ENCODE measurements around the gene USP46.

The USP46 gene

DNA sequence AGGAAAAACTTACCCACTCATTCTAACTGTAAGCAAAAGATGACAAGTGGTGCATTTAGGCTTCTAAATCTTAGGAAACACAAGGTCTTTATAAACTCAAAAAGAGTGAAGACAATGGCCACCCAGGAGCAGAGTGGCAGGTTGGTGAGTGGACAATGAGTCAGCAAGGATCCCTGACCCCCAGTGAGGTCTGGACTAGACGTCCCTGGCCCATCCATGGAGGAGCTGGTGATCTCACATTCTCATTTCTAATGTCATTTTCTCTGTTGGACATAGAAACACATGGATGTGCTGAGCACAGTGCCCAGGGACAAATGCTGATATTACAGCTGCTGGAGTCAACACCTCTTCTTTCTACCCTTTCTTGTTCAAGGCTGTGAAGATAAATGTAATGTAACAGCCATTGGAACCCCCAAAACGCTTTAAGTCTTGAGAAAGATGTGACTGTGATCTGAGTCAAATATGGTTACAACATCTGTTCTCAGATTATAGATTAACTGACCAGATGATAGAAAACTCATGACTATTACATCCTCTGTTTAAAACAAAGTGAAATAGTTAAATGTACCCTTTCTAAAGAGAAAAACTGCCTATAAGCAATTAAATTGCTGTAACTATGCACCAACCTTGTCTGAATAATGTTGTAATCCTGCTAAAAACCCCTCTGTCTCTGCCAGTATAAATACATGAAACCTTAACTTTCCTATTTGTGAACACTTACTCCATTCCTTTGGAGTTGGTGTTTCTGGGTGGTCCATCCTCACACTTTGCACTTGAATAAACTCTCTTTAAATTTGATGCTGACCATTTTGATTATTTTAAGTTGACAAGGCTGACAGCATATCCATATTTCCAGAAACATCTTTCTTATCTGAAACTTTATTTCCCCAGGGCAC, 92.7 kb downstream of the USP46 start:
- H3K4me3 ChIP-seq (ENCODE audit: low read depth, low read length) = no peak overlapping the region
- TF ChIP-seq CTCF (IDR thresholded peaks at IDR 0.05; ENCODE audit: borderline replicate concordance, insufficient read depth, low read depth, low read length) = no peak

GRCh38 chr4:52560844-52561280, 98.2 kb downstream of the USP46 start:
- no peak for TF ChIP-seq CTCF (IDR thresholded peaks at IDR 0.05; ENCODE audit: borderline replicate concordance, insufficient read depth, low read depth, low read length)
- H3K4me3 ChIP-seq (ENCODE audit: low read depth, low read length) = no peak overlapping the region

GRCh38 chr4:52555356-52555716, 103.8 kb downstream of the USP46 start:
- TF ChIP-seq CTCF (IDR thresholded peaks at IDR 0.05; ENCODE audit: borderline replicate concordance, insufficient read depth, low read depth, low read length) = no peak
- no peak overlapping the region for H3K4me3 ChIP-seq (ENCODE audit: low read depth, low read length)

DNA sequence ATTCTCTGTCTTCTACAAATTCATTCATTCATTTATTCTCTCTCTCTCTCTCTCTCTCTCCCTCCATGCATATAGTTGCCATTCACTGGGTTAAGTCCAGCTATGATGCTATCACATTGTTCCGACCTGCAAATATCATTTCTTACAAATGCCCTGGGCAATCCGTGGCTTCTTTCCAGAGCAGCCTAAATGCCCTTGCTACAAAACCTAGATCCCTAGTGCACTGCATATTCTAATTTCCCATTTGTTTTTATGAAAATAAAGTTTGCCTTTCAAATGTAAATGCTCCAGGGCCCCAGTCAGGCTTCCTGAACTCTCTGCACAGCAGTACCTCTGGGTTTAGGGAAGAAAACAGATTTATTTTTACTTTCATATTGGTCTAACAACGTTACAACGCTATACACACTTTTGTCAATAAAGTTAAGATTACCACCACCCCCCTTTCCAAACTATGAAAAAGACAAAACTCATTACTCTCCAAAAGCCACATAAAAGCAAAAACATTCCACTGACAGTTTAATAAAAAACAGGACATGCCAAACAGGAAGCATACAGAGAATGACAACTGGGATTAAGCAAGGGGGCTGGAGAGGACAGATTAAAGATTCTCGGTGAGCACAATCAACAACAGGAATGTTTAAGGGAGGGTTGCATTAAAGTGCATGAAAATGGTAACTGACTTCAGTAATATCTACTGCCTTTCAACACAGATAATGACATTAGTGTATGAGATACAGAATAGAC, 104.3 kb downstream of the USP46 start:
- no peak for TF ChIP-seq CTCF (IDR thresholded peaks at IDR 0.05; ENCODE audit: borderline replicate concordance, insufficient read depth, low read depth, low read length)
- H3K4me3 ChIP-seq (ENCODE audit: low read depth, low read length) = no peak overlapping the region

- no peak overlapping the region for H3K4me3 ChIP-seq (ENCODE audit: low read depth, low read length)
- TF ChIP-seq CTCF (IDR thresholded peaks at IDR 0.05; ENCODE audit: borderline replicate concordance, insufficient read depth, low read depth, low read length) = no peak
Observed at GRCh38 chr4:52552778-52553177, 106.3 kb downstream of the USP46 start.

- no peak for TF ChIP-seq CTCF (IDR thresholded peaks at IDR 0.05; ENCODE audit: borderline replicate concordance, insufficient read depth, low read depth, low read length)
- H3K4me3 ChIP-seq (ENCODE audit: low read depth, low read length) = no peak overlapping the region
Observed at GRCh38 chr4:52551487-52551886, 107.6 kb downstream of the USP46 start.
